Lung (tissue), 12 donors: ENCODE data around the gene ERGIC1. TPM values are rescaled to one million over a fixed set of nuclear protein-coding genes. Genes with fewer than 3 reads are reported as not detected.

Experiments used
- ATAC-seq: fragments of 200-7000 bp; cut with Tn5 transposase; one replicate; pipeline ENCODE4 v1.9.1; 2020; ENCODE audit warnings: moderate number of reproducible peaks; ENCODE audit not compliant: insufficient read depth, low FRiP score
- DNase-seq, 3 donors: peaks; one replicate each; pipeline ENCODE4 v3.0.0-alpha.2; 2013 to 2017
- H3K27ac ChIP-seq, 2 donors: one replicate each; pipeline ENCODE4 v1.5.1; 2013; ENCODE audit warnings: mild to moderate bottlenecking in 2 of 2, moderate library complexity in 2 of 2, control low read depth in 1 of 2, inconsistent platforms in 1 of 2, low read depth in 1 of 2, low read length in 1 of 2
- H3K27me3 ChIP-seq, 3 donors: one replicate each; pipeline ENCODE4 v1.5.1; 2013; ENCODE audit warnings: low read length in 2 of 3; ENCODE audit not compliant: control insufficient read depth in 3 of 3, insufficient read depth in 3 of 3
- H3K36me3 ChIP-seq, 4 donors: one replicate each; pipeline ENCODE4 v1.5.1; 2013; ENCODE audit warnings: low read length in 4 of 4, mild to moderate bottlenecking in 1 of 4, moderate library complexity in 1 of 4; ENCODE audit not compliant: control insufficient read depth in 4 of 4, insufficient read depth in 4 of 4
- H3K4me1 ChIP-seq, 5 donors: one replicate each; pipeline ENCODE4 v1.5.1; 2013; ENCODE audit warnings: low read length in 5 of 5, mild to moderate bottlenecking in 2 of 5, moderate library complexity in 1 of 5; ENCODE audit not compliant: control insufficient read depth in 5 of 5, insufficient read depth in 5 of 5
- H3K4me3 ChIP-seq: one replicate; pipeline ENCODE4 v1.5.1; 2013; ENCODE audit warnings: mild to moderate bottlenecking, control low read depth, moderate library complexity
- H3K9ac ChIP-seq, 2 donors: one replicate each; pipeline ENCODE4 v1.5.1; 2013; ENCODE audit warnings: low read length in 2 of 2, control low read depth in 1 of 2; ENCODE audit not compliant: insufficient read depth in 1 of 2
- H3K9me3 ChIP-seq, 4 donors: one replicate each; pipeline ENCODE4 v1.5.1; 2013; ENCODE audit warnings: low read length in 3 of 4, mild to moderate bottlenecking in 1 of 4, moderate library complexity in 1 of 4; ENCODE audit not compliant: control insufficient read depth in 4 of 4, insufficient read depth in 3 of 4
- CTCF ChIP-seq: IDR thresholded peaks from 2 replicates; pipeline ENCODE4 v1.5.1; 2012; ENCODE audit warnings: mild to moderate bottlenecking; ENCODE audit errors: control extremely low read depth, extremely low read depth
- WGBS, 2 donors: extraction: QIAGEN DNeasy Blood & Tissue Kit; methylation state at CpG; one replicate each; pipeline ENCODE4 v1.1.7; 2013; 5-methylcytosine and 5-hydroxymethylcytosine counted together
- polyA plus RNA-seq, 2 donors: library from polyadenylated mRNA; stranded (reverse); fragments of 200-250 nt; gene quantifications; one replicate each; pipeline ENCODE4 v1.2.1, GENCODE V29; 2013
- total RNA-seq, 2 donors: library from RNA; depleted of rRNA in 1 of 2; stranded (reverse); fragments of >200 nt in 1 of 2; gene quantifications; one replicate each; pipeline ENCODE4 v1.2.1, GENCODE V29; 2014 to 2021
- donor health status: control.
- donor health status: control.
- donor health status: Bipolar disorder and iron deficiency.
- donor health status: healthy.
- donor health status: DM: yes; HTN: yes; CAD: no.

ERGIC1 gene
- total and polyA plus RNA-seq, 4 donors, result 62.2 to 215 (median 163) TPM

DNA sequence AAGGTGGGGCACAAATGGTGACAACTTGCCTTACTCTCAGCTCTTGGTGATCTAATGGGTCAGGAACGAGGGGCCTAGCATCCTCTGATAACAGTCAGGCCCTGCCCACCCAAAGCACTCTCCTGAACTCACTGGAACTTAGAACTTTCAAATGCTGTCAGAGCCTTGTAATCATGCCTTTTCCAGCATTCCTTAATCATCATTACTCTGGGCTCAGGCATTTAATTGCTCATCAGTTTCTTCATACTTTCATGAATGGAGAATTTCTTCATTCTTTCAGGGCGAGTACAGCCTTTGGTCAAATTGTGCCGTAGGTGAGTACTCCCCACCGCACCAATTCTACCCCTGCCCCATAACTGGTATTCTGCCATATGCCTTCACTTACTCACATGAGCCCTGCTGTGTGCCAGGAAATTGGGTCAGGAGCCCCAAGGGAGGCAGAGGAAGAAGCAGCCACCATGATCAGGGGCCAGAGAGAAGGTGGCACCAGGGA is 32.8 kb upstream of the ERGIC1 start:
- Histone ChIP-seq H3K36me3 (no peaks in the 10 kb centered on the region), H3K9ac (no peak overlapping the region), H3K9me3 (no peaks in the 10 kb centered on the region), H3K4me3 (no peak overlapping the region), H3K27me3 (no peaks in the 10 kb centered on the region), H3K27ac (peak overlapping the region in 1 of 2 donors; percentile 94), H3K4me1 (peaks cover 0 to 29% (median 6%) of the 10 kb centered on the region in 5 donors)
- TF ChIP-seq CTCF, result no peak
- WGBS, 2 donors, result 80 to 81% methylated on average over 4 of the region's 4 CpGs
- ATAC-seq, result peak; percentile 41
- DNase-seq, result no peak

- no peaks in the 10 kb centered on the region for H3K27me3 ChIP-seq
- WGBS, 2 donors, result 86 to 95% methylated on average over 2 of the region's 2 CpGs
- no peak for TF ChIP-seq CTCF
- no peaks in the 10 kb centered on the region for H3K36me3 ChIP-seq
- H3K27ac ChIP-seq, result no peak overlapping the region
- DNase-seq, result no peak
- H3K9me3 ChIP-seq, result no peaks in the 10 kb centered on the region
- no peak for ATAC-seq
- peaks cover 0 to 32% (median 6%) of the 10 kb centered on the region in 5 donors for H3K4me1 ChIP-seq
- no peak overlapping the region for H3K4me3 ChIP-seq
- H3K9ac ChIP-seq, result no peak overlapping the region
These were observed 31.9 kb upstream of the ERGIC1 start for GRCh38 chr5:172802112-172802511.

GRCh38 chr5:172802567-172803176 is 31.4 kb upstream of the ERGIC1 start:
- peaks cover 0 to 32% (median 6%) of the 10 kb centered on the region in 5 donors for H3K4me1 ChIP-seq
- no peaks in the 10 kb centered on the region for H3K36me3 ChIP-seq
- no peak overlapping the region for H3K4me3 ChIP-seq
- ATAC-seq (no peak), DNase-seq (no peak)
- H3K9ac ChIP-seq, result no peak overlapping the region
- H3K9me3 ChIP-seq, result no peaks in the 10 kb centered on the region
- 86 to 88% methylated on average over 4 of the region's 4 CpGs for WGBS, 2 donors
- TF ChIP-seq CTCF, result no peak
- H3K27me3 ChIP-seq, result no peaks in the 10 kb centered on the region
- H3K27ac ChIP-seq, result no peak overlapping the region
